ENCODE measurements around the gene GALNT13. TPM values are rescaled to one million over a fixed set of nuclear protein-coding genes. Genes with fewer than 3 reads are reported as not detected.

The GALNT13 gene
- total RNA-seq, 1 donor, result 0.36 TPM

GRCh38 chr2:154481336-154481735, 609.6 kb downstream of the GALNT13 start:
- Histone ChIP-seq H3K4me1 (ENCODE audit: insufficient read depth, low read length) (no peaks in the 10 kb centered on the region), H3K4me2 (ENCODE audit: insufficient read depth, low read length) (no peak overlapping the region), H3K27me3 (ENCODE audit: insufficient read depth, low read length) (no peaks in the 10 kb centered on the region), H3K79me2 (ENCODE audit: insufficient read depth, low read length) (no peaks in the 10 kb centered on the region), H4K20me1 (ENCODE audit: insufficient read depth, low read length) (no peaks in the 10 kb centered on the region), H3K9me3 (ENCODE audit: low read depth, low read length) (no peaks in the 10 kb centered on the region), H3K4me3 (ENCODE audit: insufficient read depth, low read length) (no peak overlapping the region), H3K27ac (ENCODE audit: low read depth, low read length) (no peak overlapping the region), H2AFZ (ENCODE audit: low read length) (no peak overlapping the region), H3K36me3 (ENCODE audit: insufficient read depth, low read length) (no peaks in the 10 kb centered on the region)
- no peak for TF ChIP-seq CTCF (IDR thresholded peaks at IDR 0.05; ENCODE audit: extremely low read depth, low read depth, low read length)
- no peak for DNase-seq (ENCODE audit: insufficient read length, low spot score, missing footprints)

GRCh38 chr2:154484338-154485099, 612.8 kb downstream of the GALNT13 start:
- TF ChIP-seq CTCF (IDR thresholded peaks at IDR 0.05; ENCODE audit: extremely low read depth, low read depth, low read length), result no peak
- no peak overlapping the region for H3K4me3 ChIP-seq (ENCODE audit: insufficient read depth, low read length)
- H3K27me3 ChIP-seq (ENCODE audit: insufficient read depth, low read length), result no peaks in the 10 kb centered on the region
- H4K20me1 ChIP-seq (ENCODE audit: insufficient read depth, low read length), result no peaks in the 10 kb centered on the region
- H2AFZ ChIP-seq (ENCODE audit: low read length), result no peak overlapping the region
- H3K4me2 ChIP-seq (ENCODE audit: insufficient read depth, low read length), result no peak overlapping the region
- no peaks in the 10 kb centered on the region for H3K4me1 ChIP-seq (ENCODE audit: insufficient read depth, low read length)
- no peaks in the 10 kb centered on the region for H3K79me2 ChIP-seq (ENCODE audit: insufficient read depth, low read length)
- no peaks in the 10 kb centered on the region for H3K36me3 ChIP-seq (ENCODE audit: insufficient read depth, low read length)
- H3K27ac ChIP-seq (ENCODE audit: low read depth, low read length), result no peak overlapping the region
- no peaks in the 10 kb centered on the region for H3K9me3 ChIP-seq (ENCODE audit: low read depth, low read length)
- DNase-seq (ENCODE audit: insufficient read length, low spot score, missing footprints), result no peak

- no peak for DNase-seq (ENCODE audit: insufficient read length, low spot score, missing footprints)
- no peak overlapping the region for H3K4me3 ChIP-seq (ENCODE audit: insufficient read depth, low read length)
- TF ChIP-seq CTCF (IDR thresholded peaks at IDR 0.05; ENCODE audit: extremely low read depth, low read depth, low read length), result no peak
- H3K79me2 ChIP-seq (ENCODE audit: insufficient read depth, low read length), result no peaks in the 10 kb centered on the region
- H3K4me2 ChIP-seq (ENCODE audit: insufficient read depth, low read length), result no peak overlapping the region
- H3K36me3 ChIP-seq (ENCODE audit: insufficient read depth, low read length), result no peaks in the 10 kb centered on the region
- no peak overlapping the region for H2AFZ ChIP-seq (ENCODE audit: low read length)
- H3K9me3 ChIP-seq (ENCODE audit: low read depth, low read length), result no peaks in the 10 kb centered on the region
- no peaks in the 10 kb centered on the region for H4K20me1 ChIP-seq (ENCODE audit: insufficient read depth, low read length)
- no peaks in the 10 kb centered on the region for H3K27me3 ChIP-seq (ENCODE audit: insufficient read depth, low read length)
- H3K27ac ChIP-seq (ENCODE audit: low read depth, low read length), result no peak overlapping the region
- H3K4me1 ChIP-seq (ENCODE audit: insufficient read depth, low read length), result no peaks in the 10 kb centered on the region
These were observed 617.1 kb downstream of the GALNT13 start for GRCh38 chr2:154488801-154489200.

GRCh38 chr2:154489266-154489858, 617.6 kb downstream of the GALNT13 start:
- no peak for TF ChIP-seq CTCF (IDR thresholded peaks at IDR 0.05; ENCODE audit: extremely low read depth, low read depth, low read length)
- no peaks in the 10 kb centered on the region for H3K36me3 ChIP-seq (ENCODE audit: insufficient read depth, low read length)
- H2AFZ ChIP-seq (ENCODE audit: low read length), result no peak overlapping the region
- no peak overlapping the region for H3K4me2 ChIP-seq (ENCODE audit: insufficient read depth, low read length)
- DNase-seq (ENCODE audit: insufficient read length, low spot score, missing footprints), result no peak
- H3K4me3 ChIP-seq (ENCODE audit: insufficient read depth, low read length), result no peak overlapping the region
- H4K20me1 ChIP-seq (ENCODE audit: insufficient read depth, low read length), result no peaks in the 10 kb centered on the region
- no peaks in the 10 kb centered on the region for H3K27me3 ChIP-seq (ENCODE audit: insufficient read depth, low read length)
- H3K27ac ChIP-seq (ENCODE audit: low read depth, low read length), result no peak overlapping the region
- H3K9me3 ChIP-seq (ENCODE audit: low read depth, low read length), result no peaks in the 10 kb centered on the region
- H3K79me2 ChIP-seq (ENCODE audit: insufficient read depth, low read length), result no peaks in the 10 kb centered on the region
- no peaks in the 10 kb centered on the region for H3K4me1 ChIP-seq (ENCODE audit: insufficient read depth, low read length)
